CD4-positive, alpha-beta T cell treated with Interferon gamma for 1 hour (primary cell): ENCODE data around the gene AGBL4.
"Not testable (repeated sequence)": the region's sequence is repeated elsewhere in the genome, so short reads cannot be mapped to it uniquely, and the experiment has no call there.

ENCODE experiments used
- DNase-seq: peaks from one replicate; pipeline ENCODE4 v3.0.0-alpha.2; 2020

AGBL4 gene

DNA sequence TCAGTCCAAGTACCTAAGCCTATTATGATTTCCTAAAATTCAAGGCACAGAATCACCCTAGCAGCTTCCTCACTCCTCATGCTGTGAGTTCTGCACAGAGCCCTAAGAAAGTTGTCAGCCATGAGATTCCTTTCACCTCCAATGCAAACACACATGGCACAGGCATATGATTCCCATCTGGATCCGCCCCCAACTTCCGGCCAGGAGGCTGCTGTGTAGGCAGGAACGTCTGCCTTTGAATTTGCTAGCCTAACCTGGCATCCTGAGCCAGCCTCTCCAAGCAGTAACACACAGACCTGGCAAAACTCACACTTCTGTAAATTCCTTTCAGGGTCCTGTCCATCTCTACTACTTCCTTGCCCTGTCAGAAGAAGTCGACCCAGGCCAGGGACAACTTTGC lies 726.0 kb downstream of the AGBL4 start:
- no peak for DNase-seq

DNA sequence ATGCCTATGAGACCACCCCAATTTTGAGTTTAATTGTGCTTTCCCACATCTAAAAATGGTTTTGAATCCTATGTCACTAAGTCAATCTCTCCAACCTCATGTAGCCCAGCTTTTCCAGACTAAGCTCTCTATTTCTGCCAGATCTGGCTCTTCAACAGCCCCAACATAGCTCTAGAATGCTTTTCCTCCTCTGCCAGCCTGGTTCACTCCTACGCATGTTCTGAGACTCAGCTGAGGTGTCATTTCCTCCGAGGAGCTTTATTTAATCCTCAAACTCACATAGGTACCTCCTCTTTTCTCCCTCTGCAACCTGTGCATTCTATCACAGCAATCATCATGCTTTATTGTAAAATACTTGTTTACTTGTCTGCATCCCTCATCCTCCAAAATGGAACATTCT lies 729.2 kb downstream of the AGBL4 start:
- no peak for DNase-seq

DNA sequence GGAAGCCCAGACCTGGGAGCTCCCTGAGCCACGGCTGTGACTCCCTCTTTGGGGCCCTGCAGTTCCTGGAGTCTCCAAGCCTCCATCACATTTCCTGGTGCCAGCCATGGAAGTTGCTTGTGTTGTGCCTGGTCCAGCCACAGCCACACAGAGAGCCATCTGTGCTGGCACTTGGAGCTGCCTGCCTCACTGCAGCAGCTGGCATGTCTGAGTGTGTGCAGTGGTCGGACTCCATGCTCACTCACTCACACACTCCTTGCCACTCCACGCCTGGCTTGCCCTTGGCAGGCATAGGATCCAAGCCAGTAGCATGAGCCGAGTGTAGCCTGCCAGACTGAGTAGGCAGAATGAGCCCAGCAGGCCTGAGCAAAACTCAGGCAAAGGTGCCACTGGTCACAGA lies 730.7 kb downstream of the AGBL4 start:
- DNase-seq = no peak

DNA sequence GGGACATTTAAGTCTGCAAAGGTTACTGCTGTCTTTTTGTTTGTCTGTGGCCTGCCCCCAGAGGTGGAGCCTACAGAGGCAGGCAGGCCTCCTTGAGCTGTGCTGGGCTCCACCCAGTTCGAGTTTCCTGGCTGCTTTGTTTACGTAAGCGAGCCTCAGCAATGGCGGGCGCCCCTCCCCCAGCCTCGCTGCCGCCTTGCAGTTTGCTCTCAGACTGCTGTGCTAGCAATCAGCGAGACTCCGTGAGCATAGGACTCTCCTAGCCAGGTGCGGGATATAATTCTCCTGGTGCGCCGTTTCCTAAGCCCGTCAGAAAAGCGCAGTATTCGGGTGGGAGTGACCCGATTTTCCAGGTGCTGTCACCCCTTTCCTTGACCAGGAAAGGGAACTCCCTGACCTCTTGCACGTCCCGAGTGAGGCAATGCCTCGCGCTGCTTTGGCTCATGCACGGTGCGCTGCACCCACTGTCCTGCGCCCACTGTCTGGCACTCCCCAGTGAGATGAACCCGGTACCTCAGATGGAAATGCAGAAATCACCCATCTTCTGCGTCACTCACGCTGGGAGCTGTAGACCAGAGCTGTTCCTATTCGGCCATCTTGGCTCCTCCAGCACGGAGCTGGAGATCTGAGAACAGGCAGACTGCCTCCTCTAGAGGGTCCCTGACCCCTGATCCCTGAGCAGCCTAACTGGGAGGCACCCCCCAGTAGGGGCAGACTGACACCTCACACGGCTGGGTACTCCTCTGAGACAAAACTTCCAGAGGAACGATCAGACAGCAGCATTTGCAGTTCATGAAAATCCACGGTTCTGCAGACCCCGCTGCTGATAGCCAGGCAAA lies 766.3 kb downstream of the AGBL4 start:
- not testable (repeated sequence) for DNase-seq

DNA sequence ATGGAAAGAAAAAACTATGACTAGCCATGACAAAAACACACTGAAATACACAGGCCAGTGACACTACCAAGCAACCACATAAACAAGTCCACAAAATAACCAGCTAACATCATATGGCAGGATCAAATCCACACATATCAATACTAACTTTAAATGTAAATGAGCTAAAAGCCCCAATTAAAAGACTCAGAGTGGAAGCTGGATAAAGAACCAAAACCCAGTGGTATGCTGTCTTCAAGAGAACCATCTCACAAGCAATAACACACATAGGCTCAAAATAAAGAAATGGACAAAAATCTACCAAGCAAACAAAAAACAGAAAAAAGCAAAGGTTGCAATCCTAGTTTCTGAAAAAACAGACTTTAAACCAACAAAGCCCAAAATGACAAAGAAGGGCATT lies 770.8 kb downstream of the AGBL4 start:
- DNase-seq = no peak

DNA sequence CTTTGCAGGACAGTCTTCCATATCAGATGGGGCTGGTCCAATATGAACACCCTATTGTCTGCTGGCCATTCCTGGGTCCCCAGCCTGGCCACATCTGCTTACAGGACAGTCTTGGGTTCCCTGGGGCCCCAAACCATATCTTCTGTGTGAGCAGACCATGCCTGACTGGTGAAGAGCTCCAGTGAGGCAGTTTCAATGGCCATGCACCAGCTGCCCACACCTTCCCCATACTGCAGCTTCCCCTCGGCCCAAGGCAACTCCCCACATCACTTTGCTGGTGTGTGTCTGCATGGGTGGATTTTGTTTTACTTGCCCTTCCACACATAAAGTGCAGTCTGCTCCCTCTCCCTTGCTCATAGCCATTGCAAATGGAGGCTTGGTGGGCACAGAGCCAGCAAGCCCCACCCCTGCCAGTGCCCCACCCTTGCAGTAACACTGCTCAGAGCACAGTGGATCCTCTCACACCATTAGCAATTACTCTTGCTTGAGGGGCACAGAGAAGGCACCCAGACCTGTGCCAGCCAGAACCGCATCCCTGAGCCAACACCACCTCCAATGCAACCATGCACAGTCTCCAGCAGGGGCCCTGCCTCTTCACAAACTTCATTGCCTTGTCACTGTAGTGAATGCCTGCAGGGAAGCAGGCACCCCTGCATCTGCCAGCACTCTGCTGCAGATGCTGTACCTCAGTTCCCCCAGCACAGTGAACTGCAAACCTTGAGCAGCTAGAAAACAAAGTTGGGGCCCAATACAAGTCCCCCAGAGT lies 772.6 kb downstream of the AGBL4 start:
- no peak for DNase-seq

DNA sequence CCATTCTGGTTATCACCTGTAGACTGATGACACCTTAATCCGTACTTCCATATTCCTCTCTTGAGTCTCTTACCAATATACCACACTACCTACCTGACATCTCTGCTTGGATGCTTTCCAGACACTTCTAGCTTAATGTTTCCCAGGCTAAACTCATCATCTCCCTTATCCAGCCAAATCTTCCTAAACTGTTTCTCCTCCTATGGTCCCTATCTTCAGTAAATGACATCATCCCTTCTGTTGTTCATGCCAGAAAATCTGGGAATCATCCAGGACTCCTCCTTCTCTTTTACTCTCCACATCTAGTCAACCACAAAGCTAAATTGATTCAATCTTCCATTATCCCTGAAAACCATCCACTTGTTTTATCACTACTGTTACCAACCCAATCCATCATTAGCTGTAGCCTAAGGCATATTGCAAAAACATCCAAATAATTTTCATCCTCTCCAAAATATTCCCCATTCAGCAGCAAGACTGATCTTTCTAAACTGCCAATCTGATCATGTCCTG lies 783.0 kb downstream of the AGBL4 start:
- no peak for DNase-seq

DNA sequence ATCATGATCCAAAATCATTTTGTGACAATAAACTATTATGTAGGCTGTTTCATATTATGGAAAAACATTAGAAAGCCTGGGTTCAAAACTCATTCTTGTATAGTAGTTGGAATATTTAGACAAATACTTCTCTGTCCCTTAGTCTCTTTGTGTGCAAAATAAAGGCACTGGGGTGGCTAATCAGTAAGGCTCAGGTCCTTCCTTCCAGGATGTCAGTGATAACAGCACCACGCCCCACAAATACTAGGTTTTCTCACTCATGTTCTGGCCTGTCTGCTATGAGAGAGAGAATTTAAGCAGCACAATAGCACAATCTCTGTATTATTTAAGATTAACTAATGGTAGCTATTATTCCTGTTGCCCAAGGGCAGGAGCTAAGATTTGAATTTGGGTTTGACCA lies 788.8 kb downstream of the AGBL4 start:
- DNase-seq = no peak

DNA sequence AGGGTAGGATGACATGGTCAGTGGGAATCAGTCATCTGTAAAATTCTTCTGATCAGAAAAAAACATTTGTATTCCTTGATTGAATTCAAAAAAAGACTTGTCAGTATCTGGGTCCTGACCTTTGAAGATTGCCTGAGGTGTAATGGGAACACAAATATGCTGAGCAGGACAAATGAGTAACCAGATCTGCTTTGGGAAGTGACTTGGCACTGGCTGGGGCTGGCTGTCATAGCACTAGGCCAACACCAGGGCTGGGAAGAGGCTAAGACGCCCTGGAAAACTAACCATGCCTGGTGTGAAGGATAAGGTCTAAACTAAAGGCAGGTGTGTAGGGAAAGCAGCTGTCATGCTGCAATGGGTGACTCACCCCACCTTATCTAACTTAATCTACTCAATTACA lies 794.2 kb downstream of the AGBL4 start:
- DNase-seq = no peak

DNA sequence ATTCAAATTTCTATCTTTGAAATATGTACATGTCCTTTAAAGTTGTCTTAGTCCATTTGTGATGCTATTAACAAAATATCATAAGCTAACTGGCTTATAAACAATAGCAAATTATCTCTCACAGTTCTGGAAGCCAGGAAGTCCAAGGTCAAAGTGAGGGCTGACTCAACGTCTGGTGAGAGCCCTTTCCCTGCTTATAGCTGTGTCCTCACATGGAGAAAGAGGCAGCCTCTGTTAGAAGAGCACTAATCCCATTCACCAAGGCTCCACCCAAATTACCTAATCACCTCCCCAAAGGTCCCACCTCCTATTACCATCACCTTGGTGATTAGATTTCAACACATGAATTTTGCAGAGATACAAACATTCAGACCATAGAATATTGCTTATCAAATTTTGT lies 797.0 kb downstream of the AGBL4 start:
- DNase-seq = no peak

DNA sequence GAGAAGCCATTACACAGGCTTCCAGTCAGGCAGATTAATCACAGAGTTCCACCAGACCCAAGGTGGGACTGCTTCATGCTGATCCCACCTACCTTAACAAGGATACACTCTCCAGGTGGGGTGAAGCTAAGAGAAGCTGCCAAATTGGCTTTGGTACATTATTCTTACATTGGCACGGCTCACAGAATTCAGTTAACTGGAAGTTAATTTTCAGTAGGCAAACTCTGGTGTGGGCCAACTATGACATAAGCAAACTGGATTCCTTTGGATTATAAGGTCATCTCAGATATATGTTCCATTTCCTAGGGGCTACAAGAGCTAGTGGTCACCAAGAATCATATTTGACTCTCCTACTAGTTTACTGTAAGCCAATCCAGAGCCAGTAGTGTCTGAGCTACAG lies 798.3 kb downstream of the AGBL4 start:
- DNase-seq = no peak

DNA sequence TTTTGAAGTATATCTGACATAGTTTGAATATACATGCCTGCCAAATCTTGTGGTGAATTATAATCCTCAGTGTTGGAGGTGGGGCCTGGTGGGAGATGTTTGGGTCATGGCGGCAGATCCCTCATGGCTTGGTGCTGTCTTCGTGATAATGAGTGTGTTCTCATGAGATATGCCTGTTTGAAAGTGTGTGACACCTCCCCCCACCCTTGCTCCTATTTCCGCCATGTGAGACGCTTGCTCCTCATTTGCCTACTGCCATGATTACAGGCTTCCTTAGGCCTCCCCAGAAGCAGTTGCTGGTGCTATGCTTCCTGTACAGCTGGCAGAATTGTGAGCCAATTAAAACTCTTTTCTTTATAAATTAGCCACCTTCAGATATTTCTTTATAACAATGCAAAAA lies 810.5 kb downstream of the AGBL4 start:
- no peak for DNase-seq

DNA sequence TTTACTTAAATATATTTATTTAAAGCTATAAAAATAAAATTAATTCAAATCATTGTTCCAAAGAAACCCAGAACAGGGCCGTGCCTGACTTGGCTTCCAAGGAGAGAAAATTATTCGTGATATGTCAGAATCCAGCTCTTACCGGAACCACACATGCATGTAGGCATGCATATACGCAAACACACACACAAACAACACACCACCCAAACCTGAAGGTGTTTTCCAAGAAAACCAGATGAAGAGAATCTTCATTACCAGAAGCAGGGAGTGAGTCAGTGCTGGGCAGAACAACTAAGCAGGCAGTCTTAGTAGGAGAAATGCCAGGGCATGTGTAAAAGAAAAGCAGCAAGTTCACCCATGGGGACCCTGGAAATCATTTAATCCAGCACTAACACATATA lies 815.0 kb downstream of the AGBL4 start:
- DNase-seq = no peak

DNA sequence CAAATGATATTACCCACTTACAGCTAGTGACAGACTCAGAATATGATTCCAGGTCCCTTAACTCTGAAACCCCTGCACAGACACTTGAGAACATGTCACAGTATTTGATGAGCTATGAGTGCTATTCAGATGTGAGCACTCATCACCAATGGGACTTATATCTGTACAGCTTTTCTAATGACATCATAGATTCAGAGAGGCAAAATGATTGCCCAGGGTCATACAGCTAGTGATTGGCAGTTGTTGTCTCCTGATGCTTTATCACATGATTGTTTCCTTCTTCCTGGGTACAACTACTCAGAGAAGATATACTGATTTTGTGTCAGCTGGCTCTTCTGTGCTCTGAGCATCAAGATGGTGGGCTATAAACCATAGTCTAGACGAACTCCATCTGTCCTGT lies 819.0 kb downstream of the AGBL4 start:
- no peak for DNase-seq

DNA sequence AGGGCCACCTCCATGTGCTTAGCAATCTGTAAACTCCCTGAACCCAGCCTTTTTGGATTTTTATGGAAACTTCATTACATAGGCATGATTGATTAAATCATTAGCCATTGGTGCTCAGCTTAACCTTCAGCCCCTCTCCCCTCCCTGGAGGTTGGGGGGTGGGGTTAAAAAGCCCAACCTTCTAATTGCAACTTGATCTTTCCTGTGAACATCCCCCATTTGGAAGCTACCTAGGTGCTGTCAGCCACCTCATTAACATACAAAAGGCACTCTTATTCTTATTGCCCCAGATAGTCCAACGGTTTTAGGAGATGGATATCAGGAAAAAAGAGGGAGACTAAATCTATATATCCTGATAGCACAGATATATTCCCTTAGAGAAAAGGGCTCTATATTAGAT lies 823.0 kb downstream of the AGBL4 start:
- DNase-seq = no peak

DNA sequence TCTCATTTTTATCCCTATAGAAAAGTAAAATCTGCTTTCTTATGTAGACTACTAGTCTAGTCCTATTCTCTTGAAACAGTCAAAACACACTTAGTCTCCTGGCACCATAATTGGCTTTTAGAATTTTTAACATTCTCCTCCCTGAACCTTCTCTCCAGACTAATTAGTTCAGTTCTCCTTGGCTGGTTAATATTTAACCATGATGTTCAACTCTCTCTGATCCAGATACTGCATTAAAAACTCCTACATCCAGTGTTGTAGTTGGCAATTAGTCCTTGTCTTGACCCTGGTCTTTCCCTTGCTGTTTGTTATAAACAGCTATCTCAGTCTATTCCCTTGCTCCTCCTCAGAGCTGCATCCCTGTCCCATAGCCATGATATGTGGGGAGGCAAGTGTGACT lies 824.2 kb downstream of the AGBL4 start:
- no peak for DNase-seq

DNA sequence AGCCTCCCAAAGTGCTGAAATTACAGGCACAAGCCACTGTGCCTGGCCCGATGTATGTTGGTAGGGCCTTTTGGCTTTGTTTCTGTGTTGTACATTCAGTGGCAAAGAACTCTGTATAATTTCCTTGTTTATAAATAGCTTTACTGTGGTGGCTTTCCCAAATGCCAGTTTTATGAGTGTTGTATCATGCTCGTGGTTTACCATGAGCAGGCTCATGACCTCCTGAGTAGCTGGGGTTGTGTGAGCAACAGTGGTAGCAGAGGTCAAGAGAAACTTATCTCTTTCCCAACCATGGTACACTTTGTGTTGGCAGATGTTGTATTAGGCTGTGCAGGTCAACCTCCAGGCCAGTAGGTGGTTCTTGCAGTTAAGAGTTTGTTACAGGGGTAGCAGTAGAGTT lies 826.7 kb downstream of the AGBL4 start:
- DNase-seq = no peak

DNA sequence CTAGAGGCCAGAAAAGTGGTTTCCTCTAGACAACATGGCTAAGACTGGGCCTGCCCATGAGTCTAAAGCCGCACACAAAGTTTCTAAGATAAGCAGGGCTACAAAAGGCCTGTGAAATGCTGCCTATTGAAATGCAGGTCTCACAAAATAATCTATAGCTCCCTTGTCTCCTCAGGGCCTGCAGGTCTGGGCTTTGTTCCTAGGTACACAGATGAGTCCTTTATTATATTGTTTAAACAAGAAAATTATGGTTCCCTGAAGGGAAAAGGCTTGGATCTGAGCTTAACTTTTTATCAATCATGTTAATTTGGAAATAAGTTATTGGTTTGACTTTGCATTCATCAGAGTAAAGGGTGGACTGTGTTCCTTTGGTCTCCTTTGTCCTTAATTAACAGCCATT lies 833.6 kb downstream of the AGBL4 start:
- no peak for DNase-seq

DNA sequence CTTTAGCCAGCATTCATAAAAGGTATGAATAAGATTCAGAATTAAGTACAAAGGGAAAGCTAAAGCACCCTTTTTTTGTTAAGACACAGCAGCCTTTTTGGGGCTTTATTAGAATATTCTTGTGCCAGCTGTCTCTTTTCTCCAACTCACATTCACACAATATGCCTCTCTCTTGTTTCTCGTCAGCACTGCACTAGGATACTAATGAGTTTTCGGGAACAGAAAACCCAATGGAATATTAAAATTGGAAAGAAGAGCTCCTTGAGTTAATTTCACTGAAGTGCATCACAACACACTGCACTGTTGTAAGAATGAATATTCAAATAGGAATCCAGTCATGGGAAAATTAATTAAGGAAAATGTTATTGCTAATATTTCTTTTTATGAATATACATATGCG lies 836.7 kb downstream of the AGBL4 start:
- DNase-seq = no peak

DNA sequence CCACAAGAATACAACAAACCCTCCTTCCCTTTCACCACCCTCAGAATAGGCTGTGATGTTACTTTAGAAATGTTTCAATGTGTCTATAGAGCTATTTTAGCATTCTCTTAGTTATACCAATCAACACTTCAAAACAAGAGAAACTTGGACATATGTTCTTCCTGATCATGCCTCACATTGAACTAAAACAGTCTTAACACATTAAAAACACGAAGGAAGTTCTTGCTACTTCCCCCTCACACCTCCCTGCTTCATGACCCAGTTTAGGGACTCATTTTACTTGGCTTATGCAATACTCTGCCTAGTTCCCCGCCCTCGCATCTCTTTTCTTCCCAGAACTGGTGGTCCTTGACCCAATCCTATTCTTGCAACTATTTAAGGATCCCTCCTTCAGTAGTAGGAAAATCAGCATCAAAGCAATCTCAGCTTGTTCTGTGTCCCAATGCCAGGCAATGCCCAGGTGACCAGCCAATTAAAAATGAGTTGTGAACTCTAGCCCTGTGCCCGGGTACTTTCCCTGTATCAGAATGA lies 838.2 kb downstream of the AGBL4 start:
- no peak for DNase-seq

DNA sequence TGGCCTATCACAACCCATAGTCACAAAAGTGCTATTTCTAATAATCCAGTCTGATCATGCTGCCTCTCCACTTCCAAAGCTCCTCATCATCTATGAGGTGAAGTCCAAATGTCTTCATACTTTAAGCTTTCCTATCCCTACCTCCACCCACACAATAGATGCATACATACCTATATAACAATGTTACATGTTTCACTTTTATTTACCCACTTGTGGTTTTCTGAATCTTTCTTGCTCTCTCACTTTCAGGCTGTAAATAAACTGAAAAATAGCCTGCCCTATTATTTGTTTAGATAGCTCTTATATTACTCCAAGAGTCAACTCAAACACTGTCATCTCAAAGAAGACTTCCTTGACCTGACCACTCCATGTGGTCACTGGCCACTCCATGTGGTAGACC lies 840.3 kb downstream of the AGBL4 start:
- DNase-seq = no peak

DNA sequence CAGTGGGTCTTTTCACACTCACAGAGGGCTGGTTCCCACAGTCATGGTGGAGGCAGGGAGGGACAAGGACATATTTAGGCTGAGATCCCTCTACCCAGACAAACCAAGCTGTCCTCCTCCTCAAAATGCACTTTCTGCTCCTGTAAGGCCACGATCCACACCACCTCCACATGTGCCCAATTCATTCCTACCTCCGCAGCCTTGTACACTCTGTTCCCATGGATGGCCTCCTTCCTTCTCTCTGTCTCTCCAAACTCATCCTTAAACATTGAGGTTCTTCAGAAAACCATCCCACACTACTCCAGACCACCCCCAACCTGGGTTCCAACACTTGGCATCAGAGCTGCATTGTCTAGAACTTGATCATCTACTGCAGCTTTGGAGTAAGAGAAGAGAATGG lies 842.7 kb downstream of the AGBL4 start:
- DNase-seq = no peak

DNA sequence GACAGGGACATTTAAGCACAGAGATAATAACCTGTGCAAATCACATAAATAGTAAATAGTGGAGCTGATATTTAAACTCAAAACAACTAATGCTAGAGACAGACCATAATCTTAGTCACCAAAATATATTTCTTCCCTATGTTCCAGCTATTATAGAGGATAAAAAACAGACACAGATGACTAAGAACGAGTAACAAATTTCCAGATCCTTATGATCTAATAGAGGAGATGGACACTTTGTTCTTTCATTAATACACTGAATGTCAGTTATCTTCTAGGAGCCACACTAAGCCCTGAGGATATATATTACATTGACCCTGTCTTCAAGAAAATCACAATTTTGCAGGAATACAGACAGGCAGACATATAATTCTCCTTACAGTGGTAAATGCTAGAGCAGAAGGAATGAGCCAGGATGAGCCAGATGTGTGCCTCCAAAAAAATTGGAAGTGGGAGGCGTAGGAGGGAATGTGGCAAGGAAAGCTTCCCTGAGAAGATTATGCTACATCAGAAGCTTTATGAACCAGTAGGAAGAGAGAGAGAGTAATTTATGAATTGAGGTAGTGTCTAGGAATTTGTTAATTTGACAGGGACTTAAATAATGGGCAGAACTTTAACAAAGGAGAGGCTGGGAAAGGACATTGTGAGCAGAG lies 851.7 kb downstream of the AGBL4 start:
- DNase-seq = no peak

DNA sequence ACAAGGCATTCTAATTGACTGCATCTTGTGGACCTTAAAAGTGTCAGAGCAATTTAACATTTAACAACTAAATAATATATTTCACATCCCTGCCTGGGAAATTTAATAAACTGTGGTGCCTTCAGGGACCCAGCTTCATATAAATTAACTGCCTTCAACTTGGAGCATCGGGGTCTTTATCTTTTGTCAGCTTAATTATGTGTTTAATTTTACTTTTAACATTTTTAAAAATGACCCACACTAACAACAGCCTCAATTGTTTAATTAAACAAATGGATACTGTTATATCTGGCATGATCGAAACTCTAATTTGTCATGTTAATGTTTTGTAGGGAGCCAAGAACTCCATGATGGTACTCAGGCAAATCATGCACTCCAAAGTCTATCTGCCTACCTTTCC lies 857.7 kb downstream of the AGBL4 start:
- DNase-seq = no peak
